ENCODE results near the gene ACACA.

DNA sequence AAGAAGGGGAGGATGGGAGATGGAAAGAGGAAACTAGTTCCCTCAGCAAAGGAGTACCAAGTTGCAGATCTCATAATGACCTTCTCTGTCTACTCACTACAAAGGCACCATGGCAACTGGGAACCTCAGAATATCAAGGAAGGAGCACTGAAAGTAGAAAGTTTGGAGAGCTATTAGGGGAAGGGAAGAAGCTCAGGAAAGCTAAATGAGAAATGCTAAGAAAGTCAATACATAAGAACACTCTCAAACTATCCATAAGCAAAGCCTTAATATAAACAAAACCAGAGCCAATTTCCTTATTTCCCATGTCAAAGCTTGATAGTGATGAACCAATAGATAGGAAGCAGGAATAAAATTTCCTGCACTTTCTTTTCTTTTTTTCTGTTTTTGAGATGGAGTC, 88.8 kb downstream of the ACACA start:
- TF ChIP-seq, protein P1, sequence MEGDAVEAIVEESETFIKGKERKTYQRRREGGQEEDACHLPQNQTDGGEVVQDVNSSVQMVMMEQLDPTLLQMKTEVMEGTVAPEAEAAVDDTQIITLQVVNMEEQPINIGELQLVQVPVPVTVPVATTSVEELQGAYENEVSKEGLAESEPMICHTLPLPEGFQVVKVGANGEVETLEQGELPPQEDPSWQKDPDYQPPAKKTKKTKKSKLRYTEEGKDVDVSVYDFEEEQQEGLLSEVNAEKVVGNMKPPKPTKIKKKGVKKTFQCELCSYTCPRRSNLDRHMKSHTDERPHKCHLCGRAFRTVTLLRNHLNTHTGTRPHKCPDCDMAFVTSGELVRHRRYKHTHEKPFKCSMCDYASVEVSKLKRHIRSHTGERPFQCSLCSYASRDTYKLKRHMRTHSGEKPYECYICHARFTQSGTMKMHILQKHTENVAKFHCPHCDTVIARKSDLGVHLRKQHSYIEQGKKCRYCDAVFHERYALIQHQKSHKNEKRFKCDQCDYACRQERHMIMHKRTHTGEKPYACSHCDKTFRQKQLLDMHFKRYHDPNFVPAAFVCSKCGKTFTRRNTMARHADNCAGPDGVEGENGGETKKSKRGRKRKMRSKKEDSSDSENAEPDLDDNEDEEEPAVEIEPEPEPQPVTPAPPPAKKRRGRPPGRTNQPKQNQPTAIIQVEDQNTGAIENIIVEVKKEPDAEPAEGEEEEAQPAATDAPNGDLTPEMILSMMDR (IDR thresholded peaks at IDR 0.05): no peak
- no peak for TF ChIP-seq POLR2A (IDR thresholded peaks at IDR 0.05)
- TF ChIP-seq EP300 (IDR thresholded peaks at IDR 0.05): no peak

Measured in ovary (tissue), 3 donors.